ENCODE results near the gene COA6.

DNA sequence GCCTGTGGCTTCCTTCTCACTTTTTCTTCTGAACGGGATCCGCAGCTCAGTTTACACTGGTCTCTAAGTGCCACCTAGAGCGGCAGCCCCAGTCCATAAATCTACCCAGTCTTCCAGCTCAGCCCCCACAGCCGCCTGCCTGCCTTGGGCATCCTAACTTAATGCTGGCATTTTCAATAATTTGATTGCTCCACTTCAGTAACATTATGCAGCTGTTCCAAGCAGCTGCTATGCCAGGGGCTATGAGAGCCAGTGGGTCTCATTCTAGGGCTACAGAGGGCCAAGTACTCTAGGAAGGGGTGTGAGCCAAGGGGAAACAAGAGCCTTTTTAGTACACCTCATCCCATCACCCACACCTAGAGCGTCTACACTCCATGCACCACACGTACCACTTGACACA is 48.4 kb upstream of the COA6 start:
- no peak for TF ChIP-seq YY1 (IDR thresholded peaks at IDR 0.05; ENCODE audit: low read depth, low read length)
- TF ChIP-seq RFX5 (IDR thresholded peaks at IDR 0.05; ENCODE audit: borderline replicate concordance, low read depth, low read length): no peak

All from H1 (cell line).